ENCODE data around the gene TM4SF1.
"Not testable (repeated sequence)": the region's sequence is repeated elsewhere in the genome, so short reads cannot be mapped to it uniquely, and the experiment has no call there.

GRCh38 chr3:149337486-149337885 is 40.0 kb downstream of the TM4SF1 start:
- not testable (repeated sequence) for TF ChIP-seq MEIS2 (IDR thresholded peaks at IDR 0.05; ENCODE audit: partially characterized antibody); HCFC1 (IDR thresholded peaks at IDR 0.05; ENCODE audit: low read depth, low read length); MYNN (IDR thresholded peaks at IDR 0.05); MYNN (CRISPR knock-in tag; IDR thresholded peaks at IDR 0.05); CTCF (IDR thresholded peaks at IDR 0.05 in 2 of 3, conservative IDR thresholded peaks at IDR 0.05 in 1 of 3; ENCODE audit: insufficient read depth in 2 of 3, low read depth in 1 of 3, low read length in 3 of 3); ZNF707 (CRISPR knock-in tag; conservative IDR thresholded peaks at IDR 0.05); FOS (IDR thresholded peaks at IDR 0.05; ENCODE audit: extremely low read depth, insufficient read length); SP1 (CRISPR knock-in tag; IDR thresholded peaks at IDR 0.05)
